ENCODE measurements around the gene KRTAP2-4.
A peak's percentile ranks its signal among the peaks of the same experiment; 100 is the strongest.
"Not testable (repeated sequence)": the region's sequence is repeated elsewhere in the genome, so short reads cannot be mapped to it uniquely, and the experiment has no call there.

KRTAP2-4 gene

GRCh38 chr17:41101586-41102259, 36.0 kb upstream of the KRTAP2-4 start, which contains the start of gene KRTAP4-16:
Gene KRTAP4-16, minus strand, starts transcription at chr17:41102209. Its CDS starts 0 bp downstream, at chr17:41102209.
- H3K4me3 Mint-ChIP-seq, result no peak within 1 kb of the TSS
- H3K27me3 Mint-ChIP-seq (ENCODE audit: low read depth), result peaks cover 7% of the 10 kb centered on the region
- no peaks in the 10 kb centered on the region for H3K9me3 Mint-ChIP-seq
- no peaks in the 10 kb centered on the region for H3K36me3 Mint-ChIP-seq (ENCODE audit: low read depth)
- TF ChIP-seq CTCF (IDR thresholded peaks at IDR 0.05; ENCODE audit: unreplicated experiment in 3 of 3), result no peak
- H3K27ac Mint-ChIP-seq, result peak within 1 kb of the TSS in 2 of 3 experiments; percentile 56 to 91
- peaks cover 38% of the 10 kb centered on the region for H3K4me1 Mint-ChIP-seq

- Mint-ChIP-seq H3K4me3 (peak overlapping the region in 1 of 3 experiments; percentile 5), H3K27me3 (ENCODE audit: low read depth) (peaks cover 11% of the 10 kb centered on the region), H3K4me1 (peaks cover 38% of the 10 kb centered on the region), H3K27ac (peak overlapping the region; percentile 69 to 74 (median 72))
- H3K9me3 Mint-ChIP-seq; H3K36me3 Mint-ChIP-seq (ENCODE audit: low read depth): not testable (repeated sequence)
Observed at GRCh38 chr17:41099682-41100480, 34.2 kb upstream of the KRTAP2-4 start.

- Mint-ChIP-seq H3K9me3 (peaks cover 5% of the 10 kb centered on the region), H3K4me1 (peaks cover 32% of the 10 kb centered on the region), H3K36me3 (ENCODE audit: low read depth) (no peaks in the 10 kb centered on the region), H3K27ac (peak overlapping the region in 1 of 3 experiments; percentile 13), H3K4me3 (no peak overlapping the region), H3K27me3 (ENCODE audit: low read depth) (peaks cover 11% of the 10 kb centered on the region)
- no peak for TF ChIP-seq CTCF (IDR thresholded peaks at IDR 0.05; ENCODE audit: unreplicated experiment in 3 of 3)
Observed at GRCh38 chr17:41098481-41098880, 32.8 kb upstream of the KRTAP2-4 start.

GRCh38 chr17:41098042-41098441, 32.4 kb upstream of the KRTAP2-4 start, which contains the start of gene KRTAP4-8:
Gene KRTAP4-8, minus strand, starts transcription at chr17:41098142. Its CDS starts 58 bp downstream, at chr17:41098084.
- H3K36me3 Mint-ChIP-seq (ENCODE audit: low read depth), result no peaks in the 10 kb centered on the region
- peaks cover 27% of the 10 kb centered on the region for H3K4me1 Mint-ChIP-seq
- peaks cover 5% of the 10 kb centered on the region for H3K9me3 Mint-ChIP-seq
- H3K4me3 Mint-ChIP-seq, result peak within 1 kb of the TSS in 1 of 3 experiments; percentile 18
- H3K27me3 Mint-ChIP-seq (ENCODE audit: low read depth), result peaks cover 11% of the 10 kb centered on the region
- no peak for TF ChIP-seq CTCF (IDR thresholded peaks at IDR 0.05; ENCODE audit: unreplicated experiment in 3 of 3)
- peak within 1 kb of the TSS in 2 of 3 experiments; percentile 23 to 43 for H3K27ac Mint-ChIP-seq

GRCh38 chr17:41096055-41096454, 30.4 kb upstream of the KRTAP2-4 start:
- H3K9me3 Mint-ChIP-seq, result peaks cover 5% of the 10 kb centered on the region
- TF ChIP-seq CTCF (IDR thresholded peaks at IDR 0.05; ENCODE audit: unreplicated experiment in 3 of 3), result no peak
- H3K27ac Mint-ChIP-seq, result no peak overlapping the region
- H3K27me3 Mint-ChIP-seq (ENCODE audit: low read depth), result peaks cover 11% of the 10 kb centered on the region
- H3K36me3 Mint-ChIP-seq (ENCODE audit: low read depth), result no peaks in the 10 kb centered on the region
- H3K4me3 Mint-ChIP-seq, result no peak overlapping the region
- H3K4me1 Mint-ChIP-seq, result peaks cover 20% of the 10 kb centered on the region

- H3K27ac Mint-ChIP-seq; H3K4me1 Mint-ChIP-seq; H3K36me3 Mint-ChIP-seq (ENCODE audit: low read depth); H3K9me3 Mint-ChIP-seq; H3K27me3 Mint-ChIP-seq (ENCODE audit: low read depth); H3K4me3 Mint-ChIP-seq: not testable (repeated sequence)
Observed at GRCh38 chr17:41088760-41089352, 23.2 kb upstream of the KRTAP2-4 start.

GRCh38 chr17:41084100-41084856, 18.6 kb upstream of the KRTAP2-4 start, which contains the start of gene KRTAP4-7:
Gene KRTAP4-7, plus strand, starts transcription at chr17:41084150. Its CDS starts 57 bp downstream, at chr17:41084207.
- not testable (repeated sequence) for H3K9me3 Mint-ChIP-seq; H3K36me3 Mint-ChIP-seq (ENCODE audit: low read depth); H3K27me3 Mint-ChIP-seq (ENCODE audit: low read depth); H3K4me3 Mint-ChIP-seq; H3K4me1 Mint-ChIP-seq; H3K27ac Mint-ChIP-seq

- H3K4me1 Mint-ChIP-seq; H3K4me3 Mint-ChIP-seq; H3K27ac Mint-ChIP-seq; H3K36me3 Mint-ChIP-seq (ENCODE audit: low read depth); H3K27me3 Mint-ChIP-seq (ENCODE audit: low read depth); H3K9me3 Mint-ChIP-seq: not testable (repeated sequence)
Observed at GRCh38 chr17:41083427-41083826, 17.7 kb upstream of the KRTAP2-4 start.
